Activated naive CD4-positive, alpha-beta T cell treated with anti-CD3 and anti-CD28 coated beads, Interleukin-2, amount 50 U/mL, for 16 hours (primary cell): Measurements from ENCODE around the gene NIPBL.
"Not testable (repeated sequence)": the region's sequence is repeated elsewhere in the genome, so short reads cannot be mapped to it uniquely, and the experiment has no call there.

Source experiments
- DNase-seq: peaks from one replicate; pipeline ENCODE4 v3.0.0-alpha.2; 2020

Gene NIPBL

GRCh38 chr5:36950586-36951457 lies 74.3 kb downstream of the NIPBL start:
- no peak for DNase-seq

GRCh38 chr5:36953043-36953442 lies 76.5 kb downstream of the NIPBL start:
- no peak for DNase-seq

- no peak for DNase-seq
Observed at GRCh38 chr5:36957953-36958537, 81.5 kb downstream of the NIPBL start.

- DNase-seq: no peak
Observed at GRCh38 chr5:36958612-36959011, 82.0 kb downstream of the NIPBL start.

- no peak for DNase-seq
Observed at GRCh38 chr5:36965179-36965578, 88.6 kb downstream of the NIPBL start.

- DNase-seq: no peak
Observed at GRCh38 chr5:36969700-36970395, 93.3 kb downstream of the NIPBL start.

- DNase-seq: no peak
Observed at GRCh38 chr5:36978196-36978595, 101.6 kb downstream of the NIPBL start.

GRCh38 chr5:36982146-36982545 lies 105.6 kb downstream of the NIPBL start:
- no peak for DNase-seq

- DNase-seq: no peak
Observed at GRCh38 chr5:36985387-36985786, 108.8 kb downstream of the NIPBL start.

GRCh38 chr5:36988396-36988795 lies 111.8 kb downstream of the NIPBL start:
- DNase-seq: no peak

- DNase-seq: no peak
Observed at GRCh38 chr5:36998578-36998977, 122.0 kb downstream of the NIPBL start.

GRCh38 chr5:37002176-37002751 lies 125.7 kb downstream of the NIPBL start:
- DNase-seq: no peak

- no peak for DNase-seq
Observed at GRCh38 chr5:37005252-37005651, 128.7 kb downstream of the NIPBL start.

- no peak for DNase-seq
Observed at GRCh38 chr5:37005946-37006540, 129.5 kb downstream of the NIPBL start.

- not testable (repeated sequence) for DNase-seq
Observed at GRCh38 chr5:37013181-37013580, 136.6 kb downstream of the NIPBL start.

GRCh38 chr5:37014321-37014720 lies 137.8 kb downstream of the NIPBL start:
- DNase-seq: no peak

GRCh38 chr5:37015795-37016666 lies 139.5 kb downstream of the NIPBL start:
- no peak for DNase-seq

GRCh38 chr5:37028910-37029309 lies 152.3 kb downstream of the NIPBL start:
- no peak for DNase-seq

GRCh38 chr5:37029436-37029835 lies 152.9 kb downstream of the NIPBL start:
- DNase-seq: no peak

- DNase-seq: no peak
Observed at GRCh38 chr5:37034955-37035354, 158.4 kb downstream of the NIPBL start.

GRCh38 chr5:37037840-37038239 lies 161.3 kb downstream of the NIPBL start:
- no peak for DNase-seq

- no peak for DNase-seq
Observed at GRCh38 chr5:37039824-37040223, 163.3 kb downstream of the NIPBL start.
